Motor neuron (in vitro differentiated cells): ENCODE measurements around the gene ZFPM1. TPM values are rescaled to one million over a fixed set of nuclear protein-coding genes. Genes with fewer than 3 reads are reported as not detected.

ENCODE experiments used
- ATAC-seq, 8 experiments: fragments of 200-7000 bp; cut with Tn5 transposase; replicated peaks in 6 of 8; 2 replicates each; pipeline ENCODE4 v1.8.0; 2021; ENCODE audit warnings: mild to moderate bottlenecking in 8 of 8, moderate library complexity in 8 of 8
- H3K27ac ChIP-seq, 2 donors: fragments of 250-450 bp; sonication (Bioruptor Pico); 2 replicates each; pipeline ENCODE4 v1.9.0; 2021; ENCODE audit warnings: antibody characterized with exemption in 2 of 2, mild to moderate bottlenecking in 2 of 2, moderate library complexity in 1 of 2
- H3K4me1 ChIP-seq, 2 donors: fragments of 250-450 bp; sonication (Bioruptor Pico); replicated peaks in 1 of 2; 2 replicates each; pipeline ENCODE4 v1.6.1; 2021; ENCODE audit warnings: antibody characterized with exemption in 2 of 2, mild to moderate bottlenecking in 2 of 2, moderate library complexity in 1 of 2
- H3K4me3 ChIP-seq, 5 donors: fragments of 250-450 bp; sonication (Bioruptor Pico); 2 replicates each; pipeline ENCODE4 v1.9.0; 2021; ENCODE audit warnings: antibody characterized with exemption in 5 of 5, mild to moderate bottlenecking in 5 of 5, moderate library complexity in 4 of 5
- WGBS, 10 experiments: fragments of 450-650 bp; shearing (Covaris generic); methylation state at CpG; one replicate each; pipeline ENCODE4 v1.0.0; 2022; 5-methylcytosine and 5-hydroxymethylcytosine counted together
- in situ Hi-C, 9 experiments: fragments of 400-800 bp; cut with MboI; loops; one replicate each; pipeline ENCODE4 v1.15.0; 2021; ENCODE audit warnings: low sequenced_read_pairs in 9 of 9, low pct_unique_long_range_greater_than_20kb in 2 of 9; ENCODE audit not compliant: unreplicated experiment in 9 of 9
- total RNA-seq, 8 experiments: library from RNA; unstranded; fragments of 300-600 nt; gene quantifications; 2 replicates each; pipeline versions ENCODE4 v1.2.3 to v1.2.4, GENCODE V29; 2022

The ZFPM1 gene
- total RNA-seq, 8 experiments from 2014 or later = 1.4 to 3.4 (median 2.7) TPM

DNA sequence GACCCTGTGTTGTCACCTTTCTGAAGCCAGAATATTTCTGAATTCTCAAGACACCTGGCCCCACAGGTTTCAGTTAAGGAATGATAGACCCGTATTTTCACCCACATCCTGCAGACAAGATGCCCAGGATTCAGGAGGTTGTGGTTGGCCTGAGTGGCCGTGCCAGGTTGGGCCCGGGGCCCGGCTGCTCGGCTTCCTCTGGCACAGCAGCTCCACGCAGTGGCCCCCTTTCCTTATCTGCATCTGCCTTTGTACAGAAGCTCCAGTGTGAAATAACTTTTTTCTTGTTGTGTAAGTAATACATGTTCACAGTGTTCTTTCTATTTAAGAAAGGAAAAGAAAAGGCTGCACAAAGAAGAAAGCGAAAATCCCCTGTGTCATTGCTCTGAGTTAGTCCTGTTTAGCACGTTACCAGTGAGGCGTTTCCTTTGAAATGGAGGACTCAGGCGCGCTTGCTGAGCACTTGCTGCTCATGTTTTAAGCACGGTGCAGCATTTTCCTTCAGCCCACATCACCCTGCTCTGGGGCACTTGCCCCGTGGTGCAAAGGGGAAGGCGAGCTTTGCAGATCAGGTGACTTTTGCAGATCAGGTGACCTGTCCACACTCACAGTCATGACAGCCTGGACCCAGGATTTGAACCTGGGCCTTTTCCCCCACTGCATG is 130.0 kb downstream of the ZFPM1 start:
- in situ Hi-C loops = no loop called here
- no peak for ATAC-seq
- WGBS, 10 experiments = 80 to 100% (median 94%) methylated on average over 1 to 11 of the region's 14 CpGs; no CpG with 5 or more reads in 2 of the 10 experiments
- H3K4me1 ChIP-seq = no peaks in the 10 kb centered on the region
- H3K27ac ChIP-seq = no peak overlapping the region
- no peak overlapping the region for H3K4me3 ChIP-seq

DNA sequence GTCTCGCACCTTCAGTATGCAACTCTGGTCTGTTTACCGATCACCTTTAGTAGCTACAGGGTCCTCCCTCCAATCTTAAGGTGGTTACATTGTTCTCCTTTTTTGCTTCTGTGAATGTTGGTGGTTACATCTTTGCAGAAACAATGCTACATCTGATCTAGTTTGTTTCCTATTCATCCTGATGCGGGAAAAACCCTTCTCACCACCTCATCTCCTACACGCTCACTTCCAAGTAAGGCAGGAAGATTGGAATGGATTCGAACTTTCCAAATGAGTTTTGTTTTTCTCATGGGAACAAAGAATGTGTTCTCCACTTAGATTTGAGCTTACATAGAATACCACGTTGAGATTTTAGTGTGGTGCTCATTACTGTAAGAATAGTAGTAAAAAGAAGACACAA is 131.6 kb downstream of the ZFPM1 start:
- WGBS, 10 experiments = 45 to 100% (median 86%) methylated on average over 3 to 6 of the region's 6 CpGs
- Histone ChIP-seq H3K27ac (no peak overlapping the region), H3K4me3 (no peak overlapping the region), H3K4me1 (no peaks in the 10 kb centered on the region)
- ATAC-seq = no peak
- in situ Hi-C loops = no loop called here

DNA sequence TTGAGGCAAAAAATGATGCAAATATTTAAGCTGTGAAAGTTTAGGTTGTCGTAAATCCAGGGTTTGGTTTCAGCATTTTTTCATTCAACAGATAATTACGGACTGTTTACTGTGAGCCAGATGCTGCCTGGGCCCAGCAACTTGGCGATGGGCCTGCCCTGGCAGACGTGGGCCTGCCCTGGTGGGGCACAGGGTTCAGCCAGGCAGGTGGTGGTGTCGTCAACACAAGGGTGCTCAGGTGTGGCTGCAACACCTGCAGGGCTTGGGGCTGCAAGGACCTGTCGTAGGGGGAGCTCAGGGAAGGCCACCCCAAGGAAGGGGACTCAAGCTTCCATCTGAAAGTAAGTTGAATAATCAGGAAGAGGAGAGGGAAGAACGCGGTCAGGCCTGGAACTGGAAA is 132.2 kb downstream of the ZFPM1 start:
- WGBS, 10 experiments = 29 to 100% (median 93%) methylated on average over 1 to 5 of the region's 8 CpGs; no CpG with 5 or more reads in 1 of the 10 experiments
- Histone ChIP-seq H3K27ac (no peak overlapping the region), H3K4me1 (no peaks in the 10 kb centered on the region), H3K4me3 (no peak overlapping the region)
- in situ Hi-C loops = no loop called here
- ATAC-seq = peak in 1 of 8 experiments; percentile 11

DNA sequence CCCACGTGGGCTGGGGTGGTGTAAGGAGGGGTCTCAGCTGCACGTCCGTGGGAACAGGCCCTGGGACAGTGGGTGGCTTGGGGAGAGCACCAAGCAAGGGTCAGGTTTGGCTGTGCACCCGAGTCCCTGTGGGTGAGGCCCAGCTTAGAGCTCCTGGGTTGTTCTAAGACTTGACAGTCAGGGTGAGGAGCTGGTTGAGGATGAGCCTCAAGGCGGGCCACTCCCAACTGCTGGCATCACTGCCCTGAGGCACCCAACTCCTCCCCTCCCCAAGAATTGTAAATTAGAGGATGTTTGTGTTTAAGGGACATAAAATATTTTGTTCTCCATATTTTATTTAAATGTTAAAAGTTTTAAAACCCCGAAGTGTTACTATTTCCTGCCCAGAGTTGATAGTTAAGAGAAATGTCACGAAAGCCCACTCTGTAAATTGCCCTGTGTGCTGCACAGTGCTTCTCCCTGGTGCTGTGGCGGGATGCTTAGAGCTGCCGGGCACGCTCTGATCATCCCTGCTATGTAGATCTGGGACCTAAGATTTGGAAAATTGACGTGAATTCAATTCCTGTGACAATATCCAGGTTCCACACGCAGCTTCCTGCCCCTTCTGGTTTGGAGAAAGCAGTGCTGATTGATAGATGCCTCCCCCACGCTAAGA is 133.0 kb downstream of the ZFPM1 start:
- peak in 3 of 8 experiments; percentile 83 to 89 (median 83) for ATAC-seq
- 14 to 98% (median 95%) methylated on average over 1 to 8 of the region's 13 CpGs; no CpG with 5 or more reads in 3 of the 10 experiments for WGBS, 10 experiments
- H3K27ac ChIP-seq = no peak overlapping the region
- no peak overlapping the region for H3K4me3 ChIP-seq
- H3K4me1 ChIP-seq = no peaks in the 10 kb centered on the region
- in situ Hi-C loops = no loop called here

Other genes starting within 250 kb of the ZFPM1 start
- 1 to 10 TPM in 1 of 8 experiments, under 1 TPM in 7; 0.13 to 1.0 (median 0.34) TPM for gene ZNF469, start 70.3 kb upstream of the ZFPM1 start, total RNA-seq
- 10 to 100 TPM; 13.9 to 36.9 (median 18.4) TPM for gene ZC3H18, start 117.1 kb downstream of the ZFPM1 start, total RNA-seq
- 1 to 10 TPM in 1 of 8 experiments, under 1 TPM in 4, not detected in 3; 0.16 to 1.2 (median 0.41) TPM for gene IL17C, start 185.3 kb downstream of the ZFPM1 start, total RNA-seq
- gene CYBA, start 197.8 kb downstream of the ZFPM1 start, total RNA-seq = 100 to 1,000 TPM in 2 of 8 experiments, 10 to 100 TPM in 2, 1 to 10 TPM in 4; 3.0 to 203 (median 10.3) TPM
- 100 to 1,000 TPM in 2 of 8 experiments, 10 to 100 TPM in 6; 41.7 to 108 (median 88.2) TPM for gene MVD, start 209.8 kb downstream of the ZFPM1 start, total RNA-seq
- 1 to 10 TPM; 1.3 to 4.3 (median 2.4) TPM for gene SNAI3, start 233.2 kb downstream of the ZFPM1 start, total RNA-seq